PC-3 (cell line): ENCODE measurements around the gene RB1. TPM values are rescaled to one million over a fixed set of nuclear protein-coding genes. Genes with fewer than 3 reads are reported as not detected.
"Not testable (repeated sequence)": the region's sequence is repeated elsewhere in the genome, so short reads cannot be mapped to it uniquely, and the experiment has no call there.

Experiments
- ATAC-seq: fragments of 200-7000 bp; cut with Tn5 transposase; 2 replicates; pipeline ENCODE4 v1.9.1; 2020; ENCODE audit warnings: mild to moderate bottlenecking, moderate library complexity
- BruUV-seq: library from RNA; stranded (reverse); fragments of 400-500 nt; replicated peaks from 2 replicates; lab custom pipeline; 2021; lab: Mats Ljungman, UMichigan
- CTCF ChIA-PET: fragments of 300-600 bp; sonication (Branson Sonifier 250); formaldehyde crosslinking; loops from one replicate; lab custom pipeline; 2022; ENCODE audit warnings: antibody characterized with exemption; lab: Charles Lee
- POLR2A ChIA-PET: fragments of 300-600 bp; sonication (Branson Sonifier 250); formaldehyde crosslinking; loops from one replicate; lab custom pipeline; 2022; ENCODE audit warnings: antibody characterized with exemption; ENCODE audit not compliant: unreplicated experiment; lab: Charles Lee
- DNase-seq: peaks from one replicate; pipeline ENCODE4 v3.0.0-alpha.2; 2015
- H2AFZ ChIP-seq: fragments of 300-600 bp; sonication (generic); 2 replicates; pipeline ENCODE4 v1.6.0; 2016; ENCODE audit warnings: antibody characterized with exemption, low read length
- H3F3A ChIP-seq: fragments of 300-600 bp; sonication (generic); one replicate; pipeline ENCODE4 v1.6.0; 2017; ENCODE audit warnings: antibody characterized with exemption, low read length, control low read depth, mild to moderate bottlenecking; ENCODE audit not compliant: unreplicated experiment
- H3K27ac ChIP-seq: fragments of 300-600 bp; sonication (generic); 2 replicates; pipeline ENCODE4 v1.5.1; 2016; ENCODE audit warnings: mild to moderate bottlenecking, low read length
- H3K27me3 ChIP-seq: fragments of 300-600 bp; sonication (generic); 2 replicates; pipeline ENCODE4 v1.6.1; 2016; ENCODE audit warnings: low read length, mixed read lengths
- H3K36me3 ChIP-seq: fragments of 300-600 bp; sonication (generic); 2 replicates; pipeline ENCODE4 v1.6.1; 2016; ENCODE audit warnings: low read depth, mixed run types, low read length, mixed read lengths
- H3K4me1 ChIP-seq: fragments of 300-600 bp; sonication (generic); 2 replicates; pipeline ENCODE4 v1.5.1; 2016; ENCODE audit warnings: low read length; ENCODE audit not compliant: insufficient read depth
- H3K4me2 ChIP-seq: fragments of 300-600 bp; sonication (generic); 2 replicates; pipeline ENCODE4 v1.6.0; 2016; ENCODE audit warnings: low read length
- H3K4me3 ChIP-seq: fragments of 300-600 bp; sonication (generic); 2 replicates; pipeline ENCODE4 v1.5.1; 2016; ENCODE audit warnings: mild to moderate bottlenecking, low read length, mixed read lengths
- H3K79me2 ChIP-seq: fragments of 300-600 bp; sonication (generic); 2 replicates; pipeline ENCODE4 v1.6.1; 2017; ENCODE audit warnings: low read length, mixed read lengths
- H3K9ac ChIP-seq: fragments of 300-600 bp; sonication (generic); 2 replicates; pipeline ENCODE4 v1.6.0; 2016; ENCODE audit warnings: mild to moderate bottlenecking, low read length
- H3K9me2 ChIP-seq: fragments of 300-600 bp; sonication (generic); replicated peaks from 2 replicates; pipeline ENCODE4 v1.6.1; 2016; ENCODE audit warnings: mixed run types, low read length, mixed read lengths
- H3K9me3 ChIP-seq: fragments of 300-600 bp; sonication (generic); 2 replicates; pipeline ENCODE4 v1.6.1; 2016; ENCODE audit warnings: low read length, mixed read lengths
- H4K20me1 ChIP-seq: fragments of 300-600 bp; sonication (generic); 2 replicates; pipeline ENCODE4 v1.6.1; 2016; ENCODE audit warnings: low read length, mixed read lengths
- CTCF ChIP-seq: fragments of 300-600 bp; sonication (generic); conservative IDR thresholded peaks from 2 replicates; pipeline ENCODE4 v1.5.1; 2017; ENCODE audit warnings: antibody characterized with exemption, low read depth, mild to moderate bottlenecking, low read length
- EZH2 ChIP-seq: fragments of 300-600 bp; sonication (generic); IDR thresholded peaks from one replicate; pipeline ENCODE4 v1.6.1; 2017; ENCODE audit warnings: antibody characterized with exemption, mild to moderate bottlenecking, low read length; ENCODE audit not compliant: unreplicated experiment
- EZH2phosphoT487 ChIP-seq: fragments of 300-600 bp; sonication (generic); IDR thresholded peaks from 2 replicates; pipeline ENCODE4 v1.6.1; 2018; ENCODE audit warnings: mild to moderate bottlenecking, antibody characterized with exemption, low read length, borderline replicate concordance
- intact Hi-C: fragments of 100-400 bp; cut with micrococcal nuclease; formaldehyde crosslinking; loops from 2 replicates; pipeline ENCODE4 v1.9.0; 2023
- total RNA-seq: library from RNA; depleted of rRNA; stranded (reverse); fragments of >200 nt; gene quantifications from 2 replicates; pipeline ENCODE4 v1.2.3, GENCODE V29; 2014

Gene RB1
- total RNA-seq, 1 experiment from 2014 or later, result 14.3 TPM

DNA sequence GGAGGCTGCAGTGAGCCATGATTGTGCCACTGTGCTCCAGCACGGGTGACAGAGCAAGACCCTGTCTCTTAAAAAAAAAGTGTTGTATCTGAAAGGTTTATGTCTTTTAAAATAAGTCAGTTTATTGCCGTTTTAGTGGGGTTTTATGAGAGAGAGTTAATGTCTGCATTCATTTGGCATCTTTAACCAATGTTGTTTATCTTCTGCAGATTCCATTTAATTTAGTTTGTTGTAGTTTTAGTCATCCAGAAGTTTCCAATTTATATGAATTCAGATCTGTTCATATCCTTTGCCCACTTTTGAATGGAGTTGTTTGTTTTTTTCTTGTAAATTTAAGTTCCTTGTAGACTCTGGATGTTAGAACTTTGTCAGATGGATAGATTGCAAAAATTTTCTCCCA, 146.1 kb downstream of the RB1 start:
- CTCF ChIA-PET, result no interaction called here
- peak overlapping the region; percentile 29; the same call in 1 of the 2 replicates for H3K9ac ChIP-seq
- H3K27ac ChIP-seq, result peak overlapping the region; percentile 68
- no peaks in the 10 kb centered on the region for H3K9me3 ChIP-seq
- no peak overlapping the region for H2AFZ ChIP-seq
- DNase-seq, result peak; percentile 29
- H3K9me2 ChIP-seq, result no peaks in the 10 kb centered on the region
- no peaks in the 10 kb centered on the region for H3K79me2 ChIP-seq
- TF ChIP-seq EZH2phosphoT487, result no peak
- TF ChIP-seq EZH2, result no peak
- peaks cover 3% of the 10 kb centered on the region for H3F3A ChIP-seq
- POLR2A ChIA-PET, result no interaction called here
- no TSS peak for BruUV-seq
- no peak overlapping the region for H3K4me3 ChIP-seq
- H3K27me3 ChIP-seq, result no peaks in the 10 kb centered on the region
- H3K36me3 ChIP-seq, result peaks cover 11% of the 10 kb centered on the region
- peak; percentile 25 for ATAC-seq
- H4K20me1 ChIP-seq, result no peaks in the 10 kb centered on the region
- H3K4me2 ChIP-seq, result peak overlapping the region; percentile 73
- intact Hi-C loops, result loop anchor here (1.0 to 2.0 kb wide), 3 partner anchors 37 to 49 kb away; partner anchors contain the start of gene LPAR6
- H3K4me1 ChIP-seq, result peaks cover 45% of the 10 kb centered on the region

DNA sequence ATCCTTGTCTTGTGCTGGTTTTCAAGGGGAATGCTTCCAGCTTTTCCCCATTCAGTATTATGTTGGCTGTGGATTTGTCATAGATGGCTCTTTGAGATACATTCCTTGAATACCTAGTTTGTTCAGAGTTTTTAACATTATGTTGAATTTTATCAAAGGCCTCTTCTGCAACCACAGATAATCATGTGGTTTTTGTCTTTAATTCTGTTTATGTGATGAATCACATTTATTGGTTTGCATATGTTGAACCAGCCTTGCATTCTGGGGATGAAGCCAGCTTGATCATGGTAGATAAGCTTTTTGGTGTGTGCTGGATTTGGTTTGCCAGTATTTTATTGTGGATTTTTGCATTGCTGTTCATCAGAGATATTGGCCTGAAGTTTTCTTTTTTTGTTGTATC, 147.6 kb downstream of the RB1 start:
- H3K9me2 ChIP-seq, H3K9me3 ChIP-seq, H4K20me1 ChIP-seq, H3K4me3 ChIP-seq, BruUV-seq, CTCF ChIA-PET, H3F3A ChIP-seq, H3K4me2 ChIP-seq, H2AFZ ChIP-seq, H3K9ac ChIP-seq, H3K79me2 ChIP-seq, H3K27me3 ChIP-seq, intact Hi-C loops: not testable (repeated sequence)
- DNase-seq, result peak; percentile 64
- peak; percentile 31; the same call in 1 of the 2 replicates for ATAC-seq
- peaks cover 11% of the 10 kb centered on the region for H3K36me3 ChIP-seq
- peak overlapping the region; percentile 43 for H3K27ac ChIP-seq
- POLR2A ChIA-PET, result interaction anchor here (0.7 kb wide), 1 partner anchor 54 kb away, joined by 5 read pairs; no protein-coding TSS in a partner anchor
- H3K4me1 ChIP-seq, result peaks cover 39% of the 10 kb centered on the region

- Histone ChIP-seq H3K9me2 (no peaks in the 10 kb centered on the region), H3K9me3 (no peaks in the 10 kb centered on the region), H3K4me2 (no peak overlapping the region), H2AFZ (no peak overlapping the region), H3K4me1 (no peaks in the 10 kb centered on the region), H3F3A (no peaks in the 10 kb centered on the region), H3K79me2 (no peaks in the 10 kb centered on the region), H3K36me3 (peaks cover 13% of the 10 kb centered on the region), H3K27me3 (no peaks in the 10 kb centered on the region), H3K27ac (no peak overlapping the region), H3K9ac (no peak overlapping the region), H3K4me3 (no peak overlapping the region), H4K20me1 (no peaks in the 10 kb centered on the region)
- TF ChIP-seq EZH2 (no peak), CTCF (no peak), EZH2phosphoT487 (no peak)
- no TSS peak for BruUV-seq
- POLR2A ChIA-PET, result no interaction called here
- DNase-seq (no peak), ATAC-seq (no peak)
- CTCF ChIA-PET, result no interaction called here
- intact Hi-C loops, result no loop called here
Observed at GRCh38 chr13:48456546-48456945, 153.0 kb downstream of the RB1 start.
